Measurements from ENCODE around the gene RNF183. TPM values are rescaled to one million over a fixed set of nuclear protein-coding genes. Genes with fewer than 3 reads are reported as not detected.
A peak's percentile ranks its signal among the peaks of the same experiment; 100 is the strongest.

Gene RNF183
- total and polyA plus RNA-seq, 8 donors, result 0.43 to 5.6 (median 1.5) TPM; not detected in 2

DNA sequence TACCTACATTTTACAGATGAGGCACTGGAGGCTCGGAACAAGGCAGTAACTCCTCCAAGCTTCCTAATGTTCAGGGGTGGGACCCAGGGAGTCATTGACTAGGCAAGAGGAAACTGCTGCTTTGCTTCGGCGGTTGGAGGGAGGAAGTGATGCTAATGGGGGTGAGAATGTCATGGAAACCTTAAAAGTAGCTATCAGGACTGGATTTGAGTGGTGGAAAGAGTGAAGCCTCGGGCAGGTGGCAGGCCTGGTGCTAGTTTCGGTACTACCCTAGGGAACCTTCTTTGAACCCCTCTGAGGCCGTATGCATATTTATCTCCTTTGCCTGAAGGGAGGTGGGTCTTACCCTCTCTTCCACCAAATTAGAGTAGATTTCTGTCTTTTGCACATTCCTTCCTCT, 47.8 kb upstream of the RNF183 start:
- H3K4me3 ChIP-seq, result peak overlapping the region in 1 of 4 donors; percentile 73
- TF ChIP-seq, protein P1, sequence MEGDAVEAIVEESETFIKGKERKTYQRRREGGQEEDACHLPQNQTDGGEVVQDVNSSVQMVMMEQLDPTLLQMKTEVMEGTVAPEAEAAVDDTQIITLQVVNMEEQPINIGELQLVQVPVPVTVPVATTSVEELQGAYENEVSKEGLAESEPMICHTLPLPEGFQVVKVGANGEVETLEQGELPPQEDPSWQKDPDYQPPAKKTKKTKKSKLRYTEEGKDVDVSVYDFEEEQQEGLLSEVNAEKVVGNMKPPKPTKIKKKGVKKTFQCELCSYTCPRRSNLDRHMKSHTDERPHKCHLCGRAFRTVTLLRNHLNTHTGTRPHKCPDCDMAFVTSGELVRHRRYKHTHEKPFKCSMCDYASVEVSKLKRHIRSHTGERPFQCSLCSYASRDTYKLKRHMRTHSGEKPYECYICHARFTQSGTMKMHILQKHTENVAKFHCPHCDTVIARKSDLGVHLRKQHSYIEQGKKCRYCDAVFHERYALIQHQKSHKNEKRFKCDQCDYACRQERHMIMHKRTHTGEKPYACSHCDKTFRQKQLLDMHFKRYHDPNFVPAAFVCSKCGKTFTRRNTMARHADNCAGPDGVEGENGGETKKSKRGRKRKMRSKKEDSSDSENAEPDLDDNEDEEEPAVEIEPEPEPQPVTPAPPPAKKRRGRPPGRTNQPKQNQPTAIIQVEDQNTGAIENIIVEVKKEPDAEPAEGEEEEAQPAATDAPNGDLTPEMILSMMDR (IDR thresholded peaks at IDR 0.05), result no peak
- TF ChIP-seq EP300 (IDR thresholded peaks at IDR 0.05), result no peak
- no peak for TF ChIP-seq POLR2AphosphoS5 (IDR thresholded peaks at IDR 0.05)
- TF ChIP-seq POLR2A (IDR thresholded peaks at IDR 0.05), result no peak
- 50 to 61% (median 52%) methylated on average over 6 of the region's 6 CpGs for WGBS, 5 donors
- peaks cover 5 to 29% (median 25%) of the 10 kb centered on the region in 4 donors for H3K4me1 ChIP-seq
- intact Hi-C loops (cut with DNase I; ENCODE audit: low total_unique reads), result no loop called here
- peaks cover 0 to 11% (median 2%) of the 10 kb centered on the region in 4 donors for H3K36me3 ChIP-seq
- peak in 1 of 2 donors; percentile 48 for DNase-seq
- H3K27ac ChIP-seq, result peak overlapping the region in 4 of 5 donors; percentile 2 to 83 (median 76)
- H3K27me3 ChIP-seq, result peaks cover 0 to 19% (median 0%) of the 10 kb centered on the region in 3 donors
- no peaks in the 10 kb centered on the region for H3K9me3 ChIP-seq

DNA sequence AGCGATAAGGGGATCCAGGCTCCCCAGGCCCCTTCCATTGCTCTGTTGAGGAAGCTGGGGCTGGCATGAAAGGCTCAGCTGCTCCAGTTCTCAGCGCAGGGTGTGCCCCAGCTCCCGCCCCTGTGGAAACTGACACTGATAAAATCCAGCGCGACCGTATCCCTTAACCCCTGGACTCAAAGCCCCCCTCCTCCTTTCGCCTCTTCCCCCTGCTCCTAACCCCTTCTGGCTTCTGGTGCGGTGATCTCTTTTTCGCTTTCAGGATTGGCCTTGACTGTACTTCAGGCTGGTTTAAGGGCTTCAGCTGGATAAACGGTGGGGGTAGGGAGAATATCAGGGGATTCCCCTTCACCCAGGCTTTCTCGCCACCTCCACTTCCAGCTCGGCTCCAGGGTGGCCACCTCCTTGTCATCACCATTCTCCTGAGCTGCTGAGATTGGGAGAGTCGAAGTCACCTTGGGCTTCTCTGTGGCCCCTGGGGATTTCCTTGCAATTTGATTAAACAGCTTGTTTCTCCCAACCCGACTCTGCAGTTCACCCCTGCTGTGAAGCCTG, 47.0 kb upstream of the RNF183 start:
- peaks cover 0 to 5% (median under 1%) of the 10 kb centered on the region in 4 donors for H3K36me3 ChIP-seq
- no peak for TF ChIP-seq POLR2A (IDR thresholded peaks at IDR 0.05)
- no peak for TF ChIP-seq EP300 (IDR thresholded peaks at IDR 0.05)
- TF ChIP-seq, protein P1 (IDR thresholded peaks at IDR 0.05), result no peak
- TF ChIP-seq POLR2AphosphoS5 (IDR thresholded peaks at IDR 0.05), result no peak
- peak overlapping the region; percentile 61 to 73 (median 71) for H3K4me3 ChIP-seq
- peak overlapping the region; percentile 72 to 89 (median 80) for H3K27ac ChIP-seq
- H3K9me3 ChIP-seq, result no peaks in the 10 kb centered on the region
- intact Hi-C loops (cut with DNase I; ENCODE audit: low total_unique reads), result no loop called here
- peak in 1 of 2 donors; percentile 57 for DNase-seq
- 4 to 11% (median 8%) methylated on average over 14 of the region's 14 CpGs for WGBS, 5 donors
- peaks cover 5 to 29% (median 25%) of the 10 kb centered on the region in 4 donors for H3K4me1 ChIP-seq
- peaks cover 0 to 19% (median 0%) of the 10 kb centered on the region in 3 donors for H3K27me3 ChIP-seq

DNA sequence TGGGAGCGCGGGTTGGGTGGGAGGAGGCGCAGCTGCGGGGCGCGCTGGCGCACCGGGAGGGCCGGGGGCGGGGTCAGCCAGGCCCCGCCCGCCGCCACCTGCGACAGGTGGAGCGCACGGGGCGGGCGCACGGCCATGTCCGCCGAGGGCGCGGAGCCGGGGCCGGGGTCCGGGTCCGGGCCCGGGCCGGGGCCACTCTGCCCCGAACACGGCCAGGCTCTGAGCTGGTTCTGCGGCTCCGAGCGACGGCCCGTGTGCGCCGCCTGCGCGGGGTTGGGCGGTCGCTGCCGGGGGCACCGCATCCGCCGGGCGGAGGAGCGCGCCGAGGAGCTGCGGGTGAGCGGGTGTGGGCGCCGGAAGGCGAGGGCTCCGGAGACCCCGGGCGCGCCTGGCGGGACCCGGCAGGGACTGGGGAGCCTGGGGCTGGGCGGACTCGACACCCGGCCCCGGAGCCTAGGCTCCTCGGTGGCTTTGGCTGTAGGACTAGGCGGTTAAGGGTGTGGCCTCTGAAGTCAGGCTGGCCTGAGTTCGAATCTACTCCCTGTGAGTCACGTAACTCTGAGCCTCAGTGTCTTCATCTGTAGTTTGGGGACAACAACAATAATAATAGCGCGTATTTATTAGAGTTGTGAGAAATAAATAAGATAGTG, 46.4 kb upstream of the RNF183 start, which contains the start of gene BSPRY:
TSS of gene BSPRY (plus strand) at position 97 of the 650 bp plus-strand sequence. CDS start at position 136, 39 bp downstream.
- Histone ChIP-seq H3K27ac (peak within 1 kb of the TSS; percentile 72 to 89 (median 80)), H3K9me3 (no peaks in the 10 kb centered on the region), H3K36me3 (no peaks in the 10 kb centered on the region), H3K27me3 (peaks cover 0 to 19% (median 0%) of the 10 kb centered on the region in 3 donors), H3K4me3 (peak within 1 kb of the TSS; percentile 61 to 73 (median 71)), H3K4me1 (peaks cover 5 to 30% (median 25%) of the 10 kb centered on the region in 4 donors)
- TF ChIP-seq POLR2A (IDR thresholded peaks at IDR 0.05) (no peak), EP300 (IDR thresholded peaks at IDR 0.05) (no peak), POLR2AphosphoS5 (IDR thresholded peaks at IDR 0.05) (no peak)
- TF ChIP-seq, protein P1 (IDR thresholded peaks at IDR 0.05), result no peak
- DNase-seq, result peak; percentile 66 to 81
- 1 to 7% (median 1%) methylated on average over 5 to 71 of the region's 71 CpGs for WGBS, 5 donors
- intact Hi-C loops (cut with DNase I; ENCODE audit: low total_unique reads), result loop anchor here (10.0 kb wide), 1 partner anchor 45 kb away; no protein-coding TSS in a partner anchor

DNA sequence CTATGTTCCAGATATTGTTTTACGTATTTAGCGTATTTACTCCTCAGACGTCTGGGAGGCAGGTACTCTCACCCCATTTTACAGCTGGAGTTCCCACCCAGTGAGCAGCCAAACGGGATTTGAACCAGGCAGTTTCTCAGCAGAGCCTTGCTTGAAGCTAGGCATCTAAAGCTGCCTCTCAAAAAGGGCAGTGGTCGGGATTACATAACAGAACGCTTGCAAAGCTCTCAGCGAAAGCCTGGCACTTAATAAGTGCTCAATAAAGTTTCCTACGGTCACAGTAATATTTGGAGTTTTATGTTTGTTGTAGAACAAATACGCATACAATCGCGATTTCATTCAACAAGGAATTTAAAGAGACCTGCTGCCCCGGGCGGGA, 45.9 kb upstream of the RNF183 start:
- H3K4me1 ChIP-seq, result peaks cover 6 to 35% (median 26%) of the 10 kb centered on the region in 4 donors
- no peaks in the 10 kb centered on the region for H3K9me3 ChIP-seq
- 10 to 19% (median 18%) methylated on average over 12 to 13 of the region's 13 CpGs for WGBS, 5 donors
- H3K27ac ChIP-seq, result peak overlapping the region in 3 of 5 donors; percentile 80 to 89 (median 83)
- DNase-seq, result no peak
- H3K27me3 ChIP-seq, result peaks cover 0 to 19% (median 0%) of the 10 kb centered on the region in 3 donors
- H3K36me3 ChIP-seq, result no peaks in the 10 kb centered on the region
- TF ChIP-seq EP300 (IDR thresholded peaks at IDR 0.05), result no peak
- peak overlapping the region; percentile 61 to 73 (median 71) for H3K4me3 ChIP-seq
- intact Hi-C loops (cut with DNase I; ENCODE audit: low total_unique reads), result loop anchor here (10.0 kb wide), 1 partner anchor 46 kb away; no protein-coding TSS in a partner anchor

Measured in stomach (tissue), 9 donors.